Prostate gland (tissue), 2 donors: ENCODE measurements around the gene USP32.

Experiments
- CTCF ChIP-seq, 4 experiments: fragments of 200-600 bp in 2 of 4; fragments of 450-650 bp in 2 of 4; sonication (generic) in 2 of 4; IDR thresholded peaks; 1 replicate in 3 of 4; 2 replicates in 1 of 4; pipeline ENCODE4 v1.5.1; 2016 to 2019; ENCODE audit warnings: antibody characterized with exemption in 4 of 4, mild to moderate bottlenecking in 2 of 4, moderate library complexity in 2 of 4
- POLR2A ChIP-seq: fragments of 450-650 bp; IDR thresholded peaks from one replicate; pipeline ENCODE4 v1.6.1; 2016; ENCODE audit warnings: antibody characterized with exemption, mild to moderate bottlenecking
- POLR2AphosphoS5 ChIP-seq: sonication (generic); formaldehyde crosslinking; IDR thresholded peaks from one replicate; pipeline ENCODE4 v1.6.1; 2017; ENCODE audit warnings: antibody characterized with exemption

GRCh38 chr17:60230358-60230757, 161.6 kb downstream of the USP32 start:
- TF ChIP-seq CTCF (IDR thresholded peaks at IDR 0.05) (no peak), POLR2A (no peak), POLR2AphosphoS5 (no peak)
